Fibroblast of mammary gland (primary cell): ENCODE measurements around the gene HGFAC.

Experiments
- DNase-seq: peaks from one replicate; pipeline ENCODE4 v3.0.0-alpha.2; 2010; ENCODE audit warnings: low read depth
- H3K4me3 ChIP-seq: 2 replicates; pipeline ENCODE4 v1.5.1; 2011; ENCODE audit warnings: low read depth, mild to moderate bottlenecking, low read length, moderate library complexity; ENCODE audit not compliant: control insufficient read depth
- CTCF ChIP-seq: conservative IDR thresholded peaks from 2 replicates; pipeline ENCODE4 v1.5.1; 2011; ENCODE audit warnings: low read depth, low read length, inconsistent platforms; ENCODE audit not compliant: control insufficient read depth, insufficient read depth

Gene HGFAC

GRCh38 chr4:3431446-3431993 lies 10.2 kb upstream of the HGFAC start:
- DNase-seq = no peak
- H3K4me3 ChIP-seq = no peak overlapping the region
- TF ChIP-seq CTCF = no peak

GRCh38 chr4:3432381-3432790 lies 9.4 kb upstream of the HGFAC start:
- no peak for DNase-seq
- no peak overlapping the region for H3K4me3 ChIP-seq
- no peak for TF ChIP-seq CTCF

GRCh38 chr4:3433138-3433869 lies 8.5 kb upstream of the HGFAC start:
- no peak for TF ChIP-seq CTCF
- DNase-seq = no peak
- no peak overlapping the region for H3K4me3 ChIP-seq

- no peak for TF ChIP-seq CTCF
- H3K4me3 ChIP-seq = no peak overlapping the region
- DNase-seq = no peak
Observed at GRCh38 chr4:3434881-3435685, 6.7 kb upstream of the HGFAC start.

DNA sequence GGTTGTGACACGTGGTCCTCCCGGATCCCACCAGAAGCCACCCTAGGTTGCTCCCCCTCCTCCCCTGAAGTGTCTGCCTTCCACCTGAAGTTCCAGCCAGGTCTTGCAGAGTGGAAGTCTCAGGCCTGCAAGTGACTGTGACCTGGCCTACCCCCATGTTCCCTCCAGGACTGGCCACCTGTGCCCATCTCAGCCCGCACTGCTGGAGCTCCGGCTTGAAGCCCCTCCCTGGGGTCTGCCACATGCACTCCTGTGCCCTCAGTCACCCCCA lies 6.1 kb upstream of the HGFAC start:
- no peak overlapping the region for H3K4me3 ChIP-seq
- DNase-seq = no peak
- no peak for TF ChIP-seq CTCF

DNA sequence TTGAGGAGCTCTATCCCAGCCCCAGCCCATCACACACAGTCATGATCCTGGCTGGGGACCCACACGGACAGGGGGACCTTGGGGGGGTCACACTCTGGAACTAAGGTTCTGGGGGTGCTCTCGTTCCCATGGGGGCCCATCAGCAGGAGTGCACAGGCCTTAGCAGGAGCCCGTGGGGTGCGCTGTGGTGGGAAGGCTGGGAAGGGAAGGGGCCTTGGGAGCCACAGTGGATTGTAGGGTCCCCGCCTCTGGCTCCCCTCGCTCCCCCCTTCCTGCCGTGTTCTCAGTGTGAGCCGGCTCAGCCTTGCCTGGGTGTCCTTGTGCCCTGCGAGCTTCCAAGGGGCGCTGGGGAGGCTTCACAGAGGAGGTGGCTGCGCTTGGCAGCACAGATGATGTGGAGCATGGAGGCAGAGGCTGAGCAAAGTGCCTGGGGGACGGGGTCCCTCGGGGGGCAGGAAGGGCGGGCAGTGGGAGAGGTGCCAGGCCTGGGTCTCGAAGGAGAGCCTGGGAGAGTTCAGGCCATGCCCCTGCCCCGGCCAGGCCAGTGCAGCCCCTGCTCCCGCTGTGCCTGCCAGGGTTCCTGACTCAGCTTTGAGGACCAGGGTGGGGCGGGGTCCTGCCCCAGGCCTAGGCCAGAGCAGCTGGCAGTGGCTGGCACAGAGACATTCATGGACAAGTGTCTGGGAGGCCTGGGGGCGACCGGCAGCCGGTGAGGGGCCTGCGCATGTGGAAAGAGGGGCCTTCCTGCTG lies 5.5 kb upstream of the HGFAC start:
- no peak for TF ChIP-seq CTCF
- H3K4me3 ChIP-seq = no peak overlapping the region
- DNase-seq = no peak
